ENCODE data around the gene MYLK4. TPM values are rescaled to one million over a fixed set of nuclear protein-coding genes. Genes with fewer than 3 reads are reported as not detected.
A peak's percentile ranks its signal among the peaks of the same experiment; 100 is the strongest.

The MYLK4 gene
- total and polyA plus RNA-seq, 2 of the 13 experiments (the other 11 are each of a cell fraction or from before 2014, with no cell fraction given), result 0.26 to 0.29 TPM

- TF ChIP-seq CTCF (CRISPR knock-in tag; IDR thresholded peaks at IDR 0.05) (peak; percentile 25), SMC3 (IDR thresholded peaks at IDR 0.05; ENCODE audit: low read length) (no peak), SMARCC2 (IDR thresholded peaks at IDR 0.05) (no peak), FIP1L1 (IDR thresholded peaks at IDR 0.05; ENCODE audit: borderline replicate concordance, insufficient read depth, low read depth, low read length) (no peak), CHCHD3 (CRISPR knock-in tag; IDR thresholded peaks at IDR 0.05) (no peak), ZNF891 (CRISPR knock-in tag; IDR thresholded peaks at IDR 0.05) (no peak), ZNF207 (IDR thresholded peaks at IDR 0.05; ENCODE audit: borderline replicate concordance) (no peak)
Observed at GRCh38 chr6:2783188-2783963, 32.7 kb upstream of the MYLK4 start (continued).

- Histone ChIP-seq H4K20me1 (ENCODE audit: insufficient read depth, low read length) (peaks cover 3% of the 10 kb centered on the region; the same call in 1 of the 2 replicates), H3K27me3 (ENCODE audit: control insufficient read depth in 1 of 2, insufficient read depth in 2 of 2, low read length in 2 of 2) (no peaks in the 10 kb centered on the region), H3K27ac (ENCODE audit: extremely low read length, insufficient read depth, low read length) (no peak overlapping the region), H3K9me3 (ENCODE audit: low read length) (no peaks in the 10 kb centered on the region), H2AFZ (ENCODE audit: low read length) (no peak overlapping the region), H3K79me2 (ENCODE audit: insufficient read depth, low read length) (peaks cover 16% of the 10 kb centered on the region), H3K9ac (ENCODE audit: insufficient read depth, low read depth, low read length) (no peak overlapping the region), H3K4me3 (replicated peaks in 1 of 3; ENCODE audit: insufficient read depth in 1 of 3, low read depth in 2 of 3, low read length in 3 of 3) (no peak overlapping the region), H3K36me3 (replicated peaks in 1 of 2; ENCODE audit: control insufficient read depth in 1 of 2, insufficient read depth in 2 of 2, low read length in 2 of 2) (peaks cover 27 to 83% of the 10 kb centered on the region in 2 experiments), H3K4me2 (ENCODE audit: low read depth, low read length) (no peak overlapping the region), H3K4me1 (ENCODE audit: insufficient read depth, low read length) (no peaks in the 10 kb centered on the region)
- BruUV-seq (replicated peaks), result no TSS peak
- FAIRE-seq (no peak), ATAC-seq (no peak), DNase-seq (ENCODE audit: low spot score) (no peak)
- in situ Hi-C loops (cut with HindIII; ENCODE audit: extremely low pct_ligation_motif_present, low pct_unique_long_range_greater_than_20kb), result no loop called here
- WGBS (ENCODE audit: low lambda C conversion rate), result 96% methylated on average over 10 of the region's 10 CpGs
- intact Hi-C loops (cut with micrococcal nuclease; ENCODE audit: unreplicated experiment), result no loop called here
- CTCF ChIA-PET (ENCODE audit: low intra/inter-chr PET ratio, low total read pairs), result no interaction called here
- POLR2A ChIA-PET, result no interaction called here
- no peak for TF ChIP-seq DMAP1 (CRISPR knock-in tag; IDR thresholded peaks at IDR 0.05)
- TF ChIP-seq ZNF557 (CRISPR knock-in tag; IDR thresholded peaks at IDR 0.05), result no peak
- no peak for TF ChIP-seq ZSCAN21 (CRISPR knock-in tag; IDR thresholded peaks at IDR 0.05; ENCODE audit: borderline replicate concordance)
- TF ChIP-seq NFATC3 (CRISPR knock-in tag; IDR thresholded peaks at IDR 0.05), result no peak
- no peak for TF ChIP-seq ZNF264 (CRISPR knock-in tag; IDR thresholded peaks at IDR 0.05)
- TF ChIP-seq ZNF282 (IDR thresholded peaks at IDR 0.05; ENCODE audit: partially characterized antibody), result no peak
- no peak for TF ChIP-seq USF2 (IDR thresholded peaks at IDR 0.05; ENCODE audit: low read depth, low read length)
- no peak for TF ChIP-seq USF2 (CRISPR knock-in tag; IDR thresholded peaks at IDR 0.05; ENCODE audit: borderline replicate concordance)
- TF ChIP-seq, protein P1, sequence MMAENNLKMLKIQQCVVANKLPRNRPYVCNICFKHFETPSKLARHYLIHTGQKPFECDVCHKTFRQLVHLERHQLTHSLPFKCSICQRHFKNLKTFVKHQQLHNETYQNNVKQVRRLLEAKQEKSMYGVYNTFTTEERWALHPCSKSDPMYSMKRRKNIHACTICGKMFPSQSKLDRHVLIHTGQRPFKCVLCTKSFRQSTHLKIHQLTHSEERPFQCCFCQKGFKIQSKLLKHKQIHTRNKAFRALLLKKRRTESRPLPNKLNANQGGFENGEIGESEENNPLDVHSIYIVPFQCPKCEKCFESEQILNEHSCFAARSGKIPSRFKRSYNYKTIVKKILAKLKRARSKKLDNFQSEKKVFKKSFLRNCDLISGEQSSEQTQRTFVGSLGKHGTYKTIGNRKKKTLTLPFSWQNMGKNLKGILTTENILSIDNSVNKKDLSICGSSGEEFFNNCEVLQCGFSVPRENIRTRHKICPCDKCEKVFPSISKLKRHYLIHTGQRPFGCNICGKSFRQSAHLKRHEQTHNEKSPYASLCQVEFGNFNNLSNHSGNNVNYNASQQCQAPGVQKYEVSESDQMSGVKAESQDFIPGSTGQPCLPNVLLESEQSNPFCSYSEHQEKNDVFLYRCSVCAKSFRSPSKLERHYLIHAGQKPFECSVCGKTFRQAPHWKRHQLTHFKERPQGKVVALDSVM (CRISPR knock-in tag; IDR thresholded peaks at IDR 0.05), result no peak
- no peak for TF ChIP-seq MAFF (IDR thresholded peaks at IDR 0.05; ENCODE audit: low read depth, low read length)
- TF ChIP-seq FOSL1 (CRISPR knock-in tag; IDR thresholded peaks at IDR 0.05; ENCODE audit: borderline replicate concordance), result no peak
- no peak for TF ChIP-seq SALL2 (CRISPR knock-in tag; IDR thresholded peaks at IDR 0.05)
Observed at GRCh38 chr6:2782825-2783187, 32.1 kb upstream of the MYLK4 start.

Measured in HepG2 (cell line).